ENCODE data around the gene ANKRD11. TPM values are rescaled to one million over a fixed set of nuclear protein-coding genes. Genes with fewer than 3 reads are reported as not detected.
"Not testable (repeated sequence)": the region's sequence is repeated elsewhere in the genome, so short reads cannot be mapped to it uniquely, and the experiment has no call there.

Gene ANKRD11
- total RNA-seq, 1 donor from 2014 or later: 367 TPM

DNA sequence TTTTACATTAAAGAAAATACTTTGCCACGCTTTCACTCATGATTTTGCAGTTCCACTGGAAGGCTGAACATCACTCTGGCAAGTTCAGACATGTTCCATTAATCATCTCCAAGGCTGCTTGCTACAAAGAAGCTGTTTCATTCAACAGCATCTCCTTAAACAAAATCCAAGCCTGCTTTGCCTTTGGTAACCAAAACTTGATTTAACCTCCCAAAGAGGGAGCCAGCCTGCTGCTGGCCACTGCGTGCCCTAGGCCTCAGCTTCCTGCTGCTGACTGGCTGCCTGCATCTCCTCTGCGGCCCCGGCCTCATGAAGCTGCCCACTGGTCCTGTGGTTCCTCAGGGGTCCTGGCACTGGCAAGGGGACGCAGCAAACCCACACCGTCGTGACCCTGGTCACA, 31.8 kb downstream of the ANKRD11 start:
- TF ChIP-seq, protein P1, sequence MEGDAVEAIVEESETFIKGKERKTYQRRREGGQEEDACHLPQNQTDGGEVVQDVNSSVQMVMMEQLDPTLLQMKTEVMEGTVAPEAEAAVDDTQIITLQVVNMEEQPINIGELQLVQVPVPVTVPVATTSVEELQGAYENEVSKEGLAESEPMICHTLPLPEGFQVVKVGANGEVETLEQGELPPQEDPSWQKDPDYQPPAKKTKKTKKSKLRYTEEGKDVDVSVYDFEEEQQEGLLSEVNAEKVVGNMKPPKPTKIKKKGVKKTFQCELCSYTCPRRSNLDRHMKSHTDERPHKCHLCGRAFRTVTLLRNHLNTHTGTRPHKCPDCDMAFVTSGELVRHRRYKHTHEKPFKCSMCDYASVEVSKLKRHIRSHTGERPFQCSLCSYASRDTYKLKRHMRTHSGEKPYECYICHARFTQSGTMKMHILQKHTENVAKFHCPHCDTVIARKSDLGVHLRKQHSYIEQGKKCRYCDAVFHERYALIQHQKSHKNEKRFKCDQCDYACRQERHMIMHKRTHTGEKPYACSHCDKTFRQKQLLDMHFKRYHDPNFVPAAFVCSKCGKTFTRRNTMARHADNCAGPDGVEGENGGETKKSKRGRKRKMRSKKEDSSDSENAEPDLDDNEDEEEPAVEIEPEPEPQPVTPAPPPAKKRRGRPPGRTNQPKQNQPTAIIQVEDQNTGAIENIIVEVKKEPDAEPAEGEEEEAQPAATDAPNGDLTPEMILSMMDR (IDR thresholded peaks at IDR 0.05; ENCODE audit: partially characterized antibody, unreplicated experiment): no peak
- Mint-ChIP-seq H3K36me3 (ENCODE audit: unreplicated experiment) (peaks cover 7% of the 10 kb centered on the region), H3K4me1 (ENCODE audit: low read depth, unreplicated experiment) (peaks cover 21% of the 10 kb centered on the region), H3K27me3 (ENCODE audit: unreplicated experiment) (peaks cover 11% of the 10 kb centered on the region), H3K27ac (ENCODE audit: unreplicated experiment) (no peak overlapping the region), H3K9me3 (ENCODE audit: unreplicated experiment) (peaks cover 18% of the 10 kb centered on the region), H3K4me3 (ENCODE audit: unreplicated experiment) (no peak overlapping the region)
- no peak for DNase-seq

DNA sequence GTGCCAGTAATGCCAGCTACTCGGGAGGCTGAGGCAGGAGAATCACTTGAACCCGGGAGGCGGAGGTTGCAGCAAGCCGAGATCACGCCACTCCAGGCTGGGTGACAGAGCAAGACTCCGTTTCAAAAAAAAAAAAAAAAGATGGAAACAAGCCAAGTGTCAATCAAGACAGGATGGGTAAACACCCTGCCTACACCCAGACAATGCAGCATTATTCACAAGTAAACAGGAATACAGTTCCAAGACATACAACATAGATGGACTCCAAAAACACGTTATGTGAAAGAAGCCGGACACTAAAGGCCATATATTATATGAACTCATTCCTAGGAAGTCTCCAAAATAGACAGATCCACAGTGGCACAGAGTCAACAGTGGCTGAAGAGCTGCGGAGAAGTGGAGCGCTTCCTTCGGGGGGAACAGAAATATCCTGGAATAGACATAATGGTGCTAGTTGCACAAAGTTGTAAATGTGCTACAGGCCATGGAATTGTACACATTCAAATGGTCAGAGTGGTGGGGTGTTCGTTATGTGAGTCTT, 33.9 kb downstream of the ANKRD11 start:
- Mint-ChIP-seq H3K36me3 (ENCODE audit: unreplicated experiment) (peaks cover 7% of the 10 kb centered on the region), H3K4me3 (ENCODE audit: unreplicated experiment) (no peak overlapping the region), H3K27ac (ENCODE audit: unreplicated experiment) (no peak overlapping the region), H3K4me1 (ENCODE audit: low read depth, unreplicated experiment) (peaks cover 28% of the 10 kb centered on the region), H3K27me3 (ENCODE audit: unreplicated experiment) (peaks cover 13% of the 10 kb centered on the region), H3K9me3 (ENCODE audit: unreplicated experiment) (peaks cover 20% of the 10 kb centered on the region)
- DNase-seq: no peak
- TF ChIP-seq, protein P1 (IDR thresholded peaks at IDR 0.05; ENCODE audit: partially characterized antibody, unreplicated experiment): no peak

DNA sequence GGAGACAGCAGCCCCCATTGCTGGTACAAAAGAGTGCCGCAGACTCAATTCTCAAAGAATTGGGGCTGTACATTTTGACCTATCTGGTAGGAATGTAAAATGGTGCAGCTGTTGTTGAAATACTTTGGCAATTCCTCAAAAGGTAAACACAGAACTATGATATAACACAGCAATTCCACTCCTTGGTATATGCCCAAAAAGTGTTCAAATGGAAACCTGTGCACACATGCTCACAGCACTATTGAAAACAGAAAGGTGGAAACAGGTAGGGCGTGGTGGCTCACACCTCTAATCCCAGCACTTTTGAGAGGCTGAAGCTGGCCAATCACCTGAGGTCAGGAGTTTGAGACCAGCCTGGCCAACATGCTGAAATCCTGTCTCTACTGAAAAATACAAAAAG, 34.7 kb downstream of the ANKRD11 start:
- TF ChIP-seq, protein P1 (IDR thresholded peaks at IDR 0.05; ENCODE audit: partially characterized antibody, unreplicated experiment): no peak
- Mint-ChIP-seq H3K36me3 (ENCODE audit: unreplicated experiment) (peaks cover 3% of the 10 kb centered on the region), H3K27me3 (ENCODE audit: unreplicated experiment) (peaks cover 10% of the 10 kb centered on the region), H3K27ac (ENCODE audit: unreplicated experiment) (peak overlapping the region; percentile 64), H3K9me3 (ENCODE audit: unreplicated experiment) (peaks cover 16% of the 10 kb centered on the region), H3K4me1 (ENCODE audit: low read depth, unreplicated experiment) (peaks cover 25% of the 10 kb centered on the region), H3K4me3 (ENCODE audit: unreplicated experiment) (no peak overlapping the region)
- DNase-seq: no peak

DNA sequence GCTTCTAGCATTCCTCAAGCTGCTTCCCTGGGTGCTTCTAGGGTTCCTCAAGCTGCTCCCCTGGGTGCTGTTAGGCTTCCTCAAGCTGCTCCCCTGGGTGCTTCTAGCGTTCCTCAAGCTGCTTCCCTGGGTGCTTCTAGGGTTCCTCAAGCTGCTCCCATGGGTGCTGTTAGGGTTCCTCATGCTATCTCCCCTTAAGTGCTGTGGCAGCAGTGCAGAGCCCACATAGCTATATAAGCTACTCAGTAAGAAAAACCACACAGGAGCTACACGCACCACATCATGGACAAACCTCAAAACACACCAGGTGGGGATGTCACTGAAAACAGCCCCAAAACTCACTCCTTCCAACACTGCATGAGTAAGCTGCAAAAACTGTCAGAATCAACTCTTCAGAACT, 35.2 kb downstream of the ANKRD11 start:
- H3K27ac Mint-ChIP-seq (ENCODE audit: unreplicated experiment): peak overlapping the region; percentile 64
- TF ChIP-seq, protein P1 (IDR thresholded peaks at IDR 0.05; ENCODE audit: partially characterized antibody, unreplicated experiment): no peak
- no peaks in the 10 kb centered on the region for H3K36me3 Mint-ChIP-seq (ENCODE audit: unreplicated experiment)
- peaks cover 26% of the 10 kb centered on the region for H3K4me1 Mint-ChIP-seq (ENCODE audit: low read depth, unreplicated experiment)
- peak overlapping the region; percentile 23 for H3K4me3 Mint-ChIP-seq (ENCODE audit: unreplicated experiment)
- H3K27me3 Mint-ChIP-seq (ENCODE audit: unreplicated experiment): peaks cover 10% of the 10 kb centered on the region
- DNase-seq: no peak
- peaks cover 15% of the 10 kb centered on the region for H3K9me3 Mint-ChIP-seq (ENCODE audit: unreplicated experiment)

DNA sequence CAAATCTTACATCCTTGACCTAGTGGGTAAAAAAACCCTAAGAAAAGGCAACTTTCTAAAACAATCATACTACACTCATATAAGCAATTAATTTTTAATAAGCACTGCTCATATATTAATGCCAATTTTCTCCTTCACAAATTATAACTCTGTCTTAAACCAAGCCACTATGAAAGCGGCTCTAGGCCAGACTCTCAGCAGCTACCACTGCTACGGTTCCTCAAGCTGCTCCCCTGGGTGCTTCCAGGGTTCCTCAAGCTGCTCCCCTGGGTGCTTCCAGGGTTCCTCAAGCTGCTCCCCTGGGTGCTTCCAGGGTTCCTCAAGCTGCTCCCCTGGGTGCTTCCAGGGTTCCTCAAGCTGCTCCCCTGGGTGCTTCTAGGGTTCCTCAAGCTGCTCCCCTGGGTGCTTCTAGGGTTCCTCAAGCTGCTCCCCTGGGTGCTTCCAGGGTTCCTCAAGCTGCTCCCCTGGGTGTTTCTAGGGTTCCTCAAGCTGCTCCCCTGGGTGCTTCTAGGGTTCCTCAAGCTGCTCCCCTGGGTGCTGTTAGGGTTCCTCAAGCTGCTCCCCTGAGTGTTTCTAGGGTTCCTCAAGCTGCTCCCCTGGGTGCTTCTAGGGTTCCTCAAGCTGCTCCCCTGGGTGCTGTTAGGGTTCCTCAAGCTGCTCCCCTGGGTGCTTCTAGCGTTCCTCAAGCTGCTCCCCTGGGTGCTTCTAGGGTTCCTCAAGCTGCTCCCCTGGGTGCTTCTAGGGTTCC, 35.8 kb downstream of the ANKRD11 start:
- Mint-ChIP-seq H3K27ac (ENCODE audit: unreplicated experiment) (peak overlapping the region; percentile 99), H3K4me1 (ENCODE audit: low read depth, unreplicated experiment) (peaks cover 28% of the 10 kb centered on the region), H3K27me3 (ENCODE audit: unreplicated experiment) (peaks cover 11% of the 10 kb centered on the region), H3K9me3 (ENCODE audit: unreplicated experiment) (peaks cover 15% of the 10 kb centered on the region)
- H3K4me3 Mint-ChIP-seq (ENCODE audit: unreplicated experiment); H3K36me3 Mint-ChIP-seq (ENCODE audit: unreplicated experiment); DNase-seq: not testable (repeated sequence)
